Erythroblast (primary cell): ENCODE data around the gene KLK1.

ENCODE experiments used
- GATA1 ChIP-seq: IDR thresholded peaks from 2 replicates; pipeline ENCODE4 v1.6.1; 2011; ENCODE audit warnings: low read depth, mild to moderate bottlenecking, control low read depth, low read length, moderate library complexity
- POLR2A ChIP-seq: IDR thresholded peaks from 2 replicates; pipeline ENCODE4 v1.6.1; 2011; ENCODE audit warnings: mild to moderate bottlenecking, low read length

GRCh38 chr19:50796128-50796633, 27.4 kb downstream of the KLK1 start:
- TF ChIP-seq POLR2A, result no peak
- no peak for TF ChIP-seq GATA1
